ENCODE results near the gene TSHZ1. TPM values are rescaled to one million over a fixed set of nuclear protein-coding genes. Genes with fewer than 3 reads are reported as not detected.

The TSHZ1 gene
- total and polyA plus RNA-seq, 4 donors: 4.2 to 6.6 (median 5.6) TPM

DNA sequence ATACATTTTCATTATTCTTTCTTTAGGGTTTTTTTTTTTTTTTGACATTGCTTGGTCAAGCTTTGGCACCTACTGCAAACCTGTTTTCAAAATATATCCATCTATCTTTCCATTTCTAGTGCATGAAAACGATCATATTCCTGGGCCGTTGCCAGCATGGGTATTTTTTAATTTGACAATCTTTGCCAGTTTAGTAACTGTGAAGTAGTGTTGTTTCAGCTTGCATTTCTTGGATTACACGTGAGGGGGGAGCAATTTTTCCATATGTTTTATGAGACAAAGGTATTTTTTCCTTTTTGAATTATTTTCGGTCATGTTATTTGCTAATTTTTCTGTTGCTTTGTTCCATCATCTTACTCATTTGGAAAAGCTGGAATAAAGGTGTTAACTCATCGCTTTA is 40.9 kb downstream of the TSHZ1 start (continued):
- TF ChIP-seq, protein P1, sequence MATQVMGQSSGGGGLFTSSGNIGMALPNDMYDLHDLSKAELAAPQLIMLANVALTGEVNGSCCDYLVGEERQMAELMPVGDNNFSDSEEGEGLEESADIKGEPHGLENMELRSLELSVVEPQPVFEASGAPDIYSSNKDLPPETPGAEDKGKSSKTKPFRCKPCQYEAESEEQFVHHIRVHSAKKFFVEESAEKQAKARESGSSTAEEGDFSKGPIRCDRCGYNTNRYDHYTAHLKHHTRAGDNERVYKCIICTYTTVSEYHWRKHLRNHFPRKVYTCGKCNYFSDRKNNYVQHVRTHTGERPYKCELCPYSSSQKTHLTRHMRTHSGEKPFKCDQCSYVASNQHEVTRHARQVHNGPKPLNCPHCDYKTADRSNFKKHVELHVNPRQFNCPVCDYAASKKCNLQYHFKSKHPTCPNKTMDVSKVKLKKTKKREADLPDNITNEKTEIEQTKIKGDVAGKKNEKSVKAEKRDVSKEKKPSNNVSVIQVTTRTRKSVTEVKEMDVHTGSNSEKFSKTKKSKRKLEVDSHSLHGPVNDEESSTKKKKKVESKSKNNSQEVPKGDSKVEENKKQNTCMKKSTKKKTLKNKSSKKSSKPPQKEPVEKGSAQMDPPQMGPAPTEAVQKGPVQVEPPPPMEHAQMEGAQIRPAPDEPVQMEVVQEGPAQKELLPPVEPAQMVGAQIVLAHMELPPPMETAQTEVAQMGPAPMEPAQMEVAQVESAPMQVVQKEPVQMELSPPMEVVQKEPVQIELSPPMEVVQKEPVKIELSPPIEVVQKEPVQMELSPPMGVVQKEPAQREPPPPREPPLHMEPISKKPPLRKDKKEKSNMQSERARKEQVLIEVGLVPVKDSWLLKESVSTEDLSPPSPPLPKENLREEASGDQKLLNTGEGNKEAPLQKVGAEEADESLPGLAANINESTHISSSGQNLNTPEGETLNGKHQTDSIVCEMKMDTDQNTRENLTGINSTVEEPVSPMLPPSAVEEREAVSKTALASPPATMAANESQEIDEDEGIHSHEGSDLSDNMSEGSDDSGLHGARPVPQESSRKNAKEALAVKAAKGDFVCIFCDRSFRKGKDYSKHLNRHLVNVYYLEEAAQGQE (IDR thresholded peaks at IDR 0.05): no peak
- TF ChIP-seq FOXA1 (IDR thresholded peaks at IDR 0.05) (no peak), TAF1 (conservative IDR thresholded peaks at IDR 0.05) (no peak), HNF4A (conservative IDR thresholded peaks at IDR 0.05) (no peak), EGR1 (IDR thresholded peaks at IDR 0.05; ENCODE audit: low read depth in 2 of 2) (no peak)
- TF ChIP-seq, protein P2, sequence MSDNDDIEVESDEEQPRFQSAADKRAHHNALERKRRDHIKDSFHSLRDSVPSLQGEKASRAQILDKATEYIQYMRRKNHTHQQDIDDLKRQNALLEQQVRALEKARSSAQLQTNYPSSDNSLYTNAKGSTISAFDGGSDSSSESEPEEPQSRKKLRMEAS (IDR thresholded peaks at IDR 0.05): no peak
- TF ChIP-seq, protein P3, sequence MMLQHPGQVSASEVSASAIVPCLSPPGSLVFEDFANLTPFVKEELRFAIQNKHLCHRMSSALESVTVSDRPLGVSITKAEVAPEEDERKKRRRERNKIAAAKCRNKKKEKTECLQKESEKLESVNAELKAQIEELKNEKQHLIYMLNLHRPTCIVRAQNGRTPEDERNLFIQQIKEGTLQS (IDR thresholded peaks at IDR 0.05): no peak

DNA sequence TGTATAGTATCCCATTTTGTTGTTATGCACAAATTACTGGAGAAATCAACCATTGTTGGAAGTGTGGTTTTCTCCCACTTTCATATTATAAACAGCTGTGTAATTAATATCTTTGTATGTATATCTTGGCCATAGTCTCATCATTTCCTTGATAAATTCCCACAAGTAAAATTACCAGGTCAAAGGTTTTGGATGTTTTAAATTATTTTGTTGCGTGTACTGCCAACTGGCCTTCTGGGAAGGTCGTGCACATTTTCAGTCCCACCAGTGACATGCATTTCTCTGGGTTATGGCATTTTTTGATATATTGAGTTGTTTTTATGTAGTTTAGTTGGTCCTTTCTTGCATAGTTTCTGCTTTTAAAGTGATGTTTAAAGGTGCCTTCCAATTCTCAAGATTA is 41.5 kb downstream of the TSHZ1 start:
- Histone ChIP-seq H3K4me3 (ENCODE audit: low read depth in 1 of 3, low read length in 3 of 3) (no peak overlapping the region), H3K27ac (ENCODE audit: low read depth in 1 of 2, low read length in 2 of 2) (no peak overlapping the region), H3K9me3 (ENCODE audit: control insufficient read depth in 4 of 4, low read length in 3 of 4) (no peaks in the 10 kb centered on the region), H3K36me3 (ENCODE audit: control insufficient read depth in 4 of 4, insufficient read depth in 3 of 4, low read depth in 1 of 4, low read length in 3 of 4) (no peaks in the 10 kb centered on the region), H3K27me3 (ENCODE audit: control insufficient read depth in 4 of 4, insufficient read depth in 4 of 4, low read length in 3 of 4) (no peaks in the 10 kb centered on the region), H3K9ac (ENCODE audit: low read depth in 1 of 2, low read length in 2 of 2) (no peak overlapping the region), H3K4me1 (ENCODE audit: control insufficient read depth in 4 of 4, insufficient read depth in 4 of 4, low read length in 3 of 4) (peaks cover 3 to 57% (median 25%) of the 10 kb centered on the region in 4 donors)
- no peak for DNase-seq (ENCODE audit: low spot score)
- 63% methylated on average over 2 of the region's 2 CpGs for WGBS
- TF ChIP-seq, protein P4, sequence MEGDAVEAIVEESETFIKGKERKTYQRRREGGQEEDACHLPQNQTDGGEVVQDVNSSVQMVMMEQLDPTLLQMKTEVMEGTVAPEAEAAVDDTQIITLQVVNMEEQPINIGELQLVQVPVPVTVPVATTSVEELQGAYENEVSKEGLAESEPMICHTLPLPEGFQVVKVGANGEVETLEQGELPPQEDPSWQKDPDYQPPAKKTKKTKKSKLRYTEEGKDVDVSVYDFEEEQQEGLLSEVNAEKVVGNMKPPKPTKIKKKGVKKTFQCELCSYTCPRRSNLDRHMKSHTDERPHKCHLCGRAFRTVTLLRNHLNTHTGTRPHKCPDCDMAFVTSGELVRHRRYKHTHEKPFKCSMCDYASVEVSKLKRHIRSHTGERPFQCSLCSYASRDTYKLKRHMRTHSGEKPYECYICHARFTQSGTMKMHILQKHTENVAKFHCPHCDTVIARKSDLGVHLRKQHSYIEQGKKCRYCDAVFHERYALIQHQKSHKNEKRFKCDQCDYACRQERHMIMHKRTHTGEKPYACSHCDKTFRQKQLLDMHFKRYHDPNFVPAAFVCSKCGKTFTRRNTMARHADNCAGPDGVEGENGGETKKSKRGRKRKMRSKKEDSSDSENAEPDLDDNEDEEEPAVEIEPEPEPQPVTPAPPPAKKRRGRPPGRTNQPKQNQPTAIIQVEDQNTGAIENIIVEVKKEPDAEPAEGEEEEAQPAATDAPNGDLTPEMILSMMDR (IDR thresholded peaks at IDR 0.05; ENCODE audit: low read depth, low read length, missing input control): no peak

DNA sequence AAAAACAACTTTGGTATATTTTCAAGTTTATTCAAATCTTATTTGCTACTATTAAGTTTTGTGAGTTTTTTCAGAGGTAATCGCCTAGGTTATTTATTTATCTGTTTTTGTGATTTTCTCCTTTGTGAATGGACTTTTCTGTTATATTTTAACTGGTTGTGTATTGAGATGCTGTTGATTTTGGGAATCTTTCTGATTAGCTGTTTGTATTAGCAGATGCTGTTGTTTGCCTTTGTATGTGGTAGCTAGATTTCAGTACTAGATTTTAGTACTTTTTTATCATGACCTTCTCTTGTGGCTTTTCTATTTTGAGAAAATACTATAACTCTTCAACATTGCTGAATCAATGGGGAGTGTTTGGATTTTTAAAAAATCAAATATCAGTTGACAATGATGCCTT is 42.4 kb downstream of the TSHZ1 start:
- H3K9ac ChIP-seq (ENCODE audit: low read depth in 1 of 2, low read length in 2 of 2): no peak overlapping the region
- H3K4me3 ChIP-seq (ENCODE audit: low read depth in 1 of 3, low read length in 3 of 3): no peak overlapping the region
- peaks cover 3 to 54% (median 24%) of the 10 kb centered on the region in 4 donors for H3K4me1 ChIP-seq (ENCODE audit: control insufficient read depth in 4 of 4, insufficient read depth in 4 of 4, low read length in 3 of 4)
- TF ChIP-seq FOXA2 (IDR thresholded peaks at IDR 0.05) (peak; percentile 71), EGR1 (IDR thresholded peaks at IDR 0.05; ENCODE audit: low read depth in 2 of 2) (no peak), JUND (IDR thresholded peaks at IDR 0.05) (no peak), HNF4A (conservative IDR thresholded peaks at IDR 0.05) (no peak), GABPA (IDR thresholded peaks at IDR 0.05 in 1 of 2, conservative IDR thresholded peaks at IDR 0.05 in 1 of 2) (no peak), SP1 (IDR thresholded peaks at IDR 0.05) (peak; percentile 21), TAF1 (conservative IDR thresholded peaks at IDR 0.05) (no peak), NR2F2 (IDR thresholded peaks at IDR 0.05) (no peak), YY1 (IDR thresholded peaks at IDR 0.05) (no peak), HNF4G (IDR thresholded peaks at IDR 0.05) (no peak), RAD21 (IDR thresholded peaks at IDR 0.05) (peak in 1 of 2 donors; percentile 38)
- TF ChIP-seq, protein P5, sequence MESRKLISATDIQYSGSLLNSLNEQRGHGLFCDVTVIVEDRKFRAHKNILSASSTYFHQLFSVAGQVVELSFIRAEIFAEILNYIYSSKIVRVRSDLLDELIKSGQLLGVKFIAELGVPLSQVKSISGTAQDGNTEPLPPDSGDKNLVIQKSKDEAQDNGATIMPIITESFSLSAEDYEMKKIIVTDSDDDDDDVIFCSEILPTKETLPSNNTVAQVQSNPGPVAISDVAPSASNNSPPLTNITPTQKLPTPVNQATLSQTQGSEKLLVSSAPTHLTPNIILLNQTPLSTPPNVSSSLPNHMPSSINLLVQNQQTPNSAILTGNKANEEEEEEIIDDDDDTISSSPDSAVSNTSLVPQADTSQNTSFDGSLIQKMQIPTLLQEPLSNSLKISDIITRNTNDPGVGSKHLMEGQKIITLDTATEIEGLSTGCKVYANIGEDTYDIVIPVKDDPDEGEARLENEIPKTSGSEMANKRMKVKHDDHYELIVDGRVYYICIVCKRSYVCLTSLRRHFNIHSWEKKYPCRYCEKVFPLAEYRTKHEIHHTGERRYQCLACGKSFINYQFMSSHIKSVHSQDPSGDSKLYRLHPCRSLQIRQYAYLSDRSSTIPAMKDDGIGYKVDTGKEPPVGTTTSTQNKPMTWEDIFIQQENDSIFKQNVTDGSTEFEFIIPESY (IDR thresholded peaks at IDR 0.05): no peak
- TF ChIP-seq, protein P1 (IDR thresholded peaks at IDR 0.05): no peak

More for the DNA sequence above, 42.4 kb downstream of the TSHZ1 start:
- WGBS: 32% methylated on average over 1 of the region's 1 CpG
- no peaks in the 10 kb centered on the region for H3K36me3 ChIP-seq (ENCODE audit: control insufficient read depth in 4 of 4, insufficient read depth in 3 of 4, low read depth in 1 of 4, low read length in 3 of 4)
- H3K27me3 ChIP-seq (ENCODE audit: control insufficient read depth in 4 of 4, insufficient read depth in 4 of 4, low read length in 3 of 4): no peaks in the 10 kb centered on the region
- H3K9me3 ChIP-seq (ENCODE audit: control insufficient read depth in 4 of 4, low read length in 3 of 4): no peaks in the 10 kb centered on the region
- H3K27ac ChIP-seq (ENCODE audit: low read depth in 1 of 2, low read length in 2 of 2): peak overlapping the region in 1 of 2 donors; percentile 36
- DNase-seq (ENCODE audit: low spot score): no peak
